GM12892 (cell line): ENCODE measurements around the gene GRID2IP.

Source experiments
- POLR2A ChIP-seq: IDR thresholded peaks from 2 replicates; pipeline ENCODE4 v1.6.1; 2011; ENCODE audit warnings: low read depth, low read length, control low read depth
- POLR2AphosphoS5 ChIP-seq: IDR thresholded peaks from 2 replicates; pipeline ENCODE4 v1.6.1; 2011; ENCODE audit warnings: low read depth, low read length, control low read depth
- TAF1 ChIP-seq: IDR thresholded peaks from 2 replicates; pipeline ENCODE4 v1.6.1; 2011; ENCODE audit warnings: low read depth, mild to moderate bottlenecking, control low read depth, low read length, borderline replicate concordance

- TF ChIP-seq POLR2A: no peak
- no peak for TF ChIP-seq TAF1
- TF ChIP-seq POLR2AphosphoS5: no peak
These were observed 38.0 kb upstream of the GRID2IP start for GRCh38 chr7:6589151-6589828.
